Measurements from ENCODE around the gene AKNA. TPM values are rescaled to one million over a fixed set of nuclear protein-coding genes. Genes with fewer than 3 reads are reported as not detected.

Gene AKNA
- total RNA-seq, 2 donors from 2014 or later, result 12.2 to 15.4 TPM

DNA sequence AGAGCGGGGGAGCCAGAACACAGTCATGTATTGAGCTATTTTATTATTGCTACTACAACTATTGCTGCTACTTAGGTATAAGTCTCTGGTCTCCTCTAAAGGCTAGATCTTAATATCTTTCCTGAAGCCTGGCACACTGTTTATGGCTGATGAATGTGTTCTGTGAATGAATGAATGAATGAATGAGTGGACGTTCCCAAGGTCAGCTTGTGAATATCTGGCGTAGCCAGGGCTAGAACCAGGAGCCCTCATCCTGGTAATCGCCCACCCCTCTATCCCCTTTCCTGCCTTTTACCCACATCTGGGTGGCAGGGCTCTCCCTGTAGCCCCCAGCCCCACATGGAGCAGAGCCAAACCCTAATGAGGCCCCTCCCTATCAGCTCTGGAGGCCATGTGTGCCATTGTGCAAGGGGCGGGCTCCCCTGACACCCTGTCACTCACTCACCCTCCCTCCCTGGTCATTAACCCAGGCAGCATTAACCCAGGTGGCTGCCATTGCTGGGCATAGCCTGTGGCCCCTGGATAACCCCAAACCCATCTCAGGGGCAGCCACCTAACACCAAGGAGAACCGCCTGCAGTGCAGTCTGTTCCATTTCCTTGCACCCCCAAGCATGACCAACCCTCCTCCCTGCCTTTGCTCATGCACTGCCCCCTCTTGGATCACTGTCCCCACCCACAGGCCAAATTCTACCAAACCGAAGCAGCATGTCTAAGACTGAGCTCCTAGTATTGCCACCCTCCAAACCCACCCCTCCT, 2.0 kb upstream of the AKNA start:
- Histone ChIP-seq H3K9ac (ENCODE audit: extremely low read depth, low read length, poor library complexity, severe bottlenecking) (no peak overlapping the region), H3K9me3 (ENCODE audit: control insufficient read depth, low read length) (no peaks in the 10 kb centered on the region), H3K4me3 (ENCODE audit: low read length) (no peak overlapping the region), H3K27me3 (ENCODE audit: control insufficient read depth, insufficient read depth, low read length, poor library complexity, severe bottlenecking) (peaks cover 36% of the 10 kb centered on the region), H3K27ac (ENCODE audit: low read depth, low read length) (no peak overlapping the region), H3K4me1 (ENCODE audit: control insufficient read depth, insufficient read depth, low read length) (peaks cover 19% of the 10 kb centered on the region), H3K36me3 (ENCODE audit: control insufficient read depth, insufficient read depth, low read length) (no peaks in the 10 kb centered on the region)
- WGBS, 2 experiments (ENCODE audit: insufficient coverage in 1 of 2, insufficient read length in 1 of 2), result 73 to 88% methylated on average over 3 to 7 of the region's 7 CpGs
- peak overlapping the region; percentile 53 for H3K27ac Mint-ChIP-seq
- no peak for TF ChIP-seq CTCF (conservative IDR thresholded peaks at IDR 0.05)
- no peaks in the 10 kb centered on the region for H3K36me3 Mint-ChIP-seq (ENCODE audit: low read depth)
- H3K9me3 Mint-ChIP-seq, result no peaks in the 10 kb centered on the region
- no peak overlapping the region for H3K4me3 Mint-ChIP-seq
- H3K4me1 Mint-ChIP-seq, result peaks cover 50% of the 10 kb centered on the region
- H3K27me3 Mint-ChIP-seq (ENCODE audit: insufficient read depth), result peaks cover 11% of the 10 kb centered on the region
- DNase-seq, result peak; percentile 52

DNA sequence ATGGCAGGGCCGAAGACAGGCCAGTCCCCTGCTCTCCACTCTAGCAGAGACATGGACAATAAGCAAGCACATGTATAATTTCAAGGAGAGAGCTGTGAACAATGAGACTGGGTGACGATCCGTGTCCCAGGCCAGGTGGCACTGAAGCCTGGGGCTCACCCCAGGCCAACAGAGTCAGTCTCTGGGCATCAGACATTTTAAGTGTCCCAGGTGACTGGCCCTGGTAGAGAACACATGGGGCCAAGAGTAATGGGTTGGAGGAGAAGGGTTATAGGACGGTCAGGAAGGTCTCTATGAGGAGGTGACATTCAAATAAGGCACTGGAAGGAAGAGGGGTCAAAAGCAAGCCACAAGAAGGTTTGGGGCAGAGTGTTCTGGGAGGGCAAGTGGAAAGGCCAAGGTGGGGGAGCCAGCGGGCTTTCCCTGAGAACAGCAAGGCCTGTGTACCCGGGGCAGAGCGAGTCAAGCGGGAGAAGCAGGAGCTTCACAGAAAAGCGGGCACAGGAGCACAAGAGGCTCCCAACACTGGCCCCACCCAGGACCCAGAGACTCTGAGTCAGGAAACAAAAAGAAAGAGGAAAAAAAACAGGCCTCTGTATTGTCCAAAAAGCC, 1.1 kb upstream of the AKNA start:
- peaks cover 29% of the 10 kb centered on the region for H3K27me3 ChIP-seq (ENCODE audit: control insufficient read depth, insufficient read depth, low read length, poor library complexity, severe bottlenecking)
- H3K4me1 ChIP-seq (ENCODE audit: control insufficient read depth, insufficient read depth, low read length), result peaks cover 19% of the 10 kb centered on the region
- Mint-ChIP-seq H3K27ac (peak overlapping the region; percentile 39), H3K27me3 (ENCODE audit: insufficient read depth) (peaks cover 11% of the 10 kb centered on the region), H3K36me3 (ENCODE audit: low read depth) (no peaks in the 10 kb centered on the region), H3K4me1 (peaks cover 50% of the 10 kb centered on the region), H3K4me3 (no peak overlapping the region), H3K9me3 (no peaks in the 10 kb centered on the region)
- no peak for TF ChIP-seq CTCF (conservative IDR thresholded peaks at IDR 0.05)
- H3K27ac ChIP-seq (ENCODE audit: low read depth, low read length), result no peak overlapping the region
- WGBS, 2 experiments (ENCODE audit: insufficient coverage in 1 of 2, insufficient read length in 1 of 2), result 83 to 87% methylated on average over 6 to 9 of the region's 9 CpGs
- no peak overlapping the region for H3K9ac ChIP-seq (ENCODE audit: extremely low read depth, low read length, poor library complexity, severe bottlenecking)
- H3K9me3 ChIP-seq (ENCODE audit: control insufficient read depth, low read length), result no peaks in the 10 kb centered on the region
- DNase-seq, result no peak
- H3K4me3 ChIP-seq (ENCODE audit: low read length), result no peak overlapping the region
- H3K36me3 ChIP-seq (ENCODE audit: control insufficient read depth, insufficient read depth, low read length), result no peaks in the 10 kb centered on the region

DNA sequence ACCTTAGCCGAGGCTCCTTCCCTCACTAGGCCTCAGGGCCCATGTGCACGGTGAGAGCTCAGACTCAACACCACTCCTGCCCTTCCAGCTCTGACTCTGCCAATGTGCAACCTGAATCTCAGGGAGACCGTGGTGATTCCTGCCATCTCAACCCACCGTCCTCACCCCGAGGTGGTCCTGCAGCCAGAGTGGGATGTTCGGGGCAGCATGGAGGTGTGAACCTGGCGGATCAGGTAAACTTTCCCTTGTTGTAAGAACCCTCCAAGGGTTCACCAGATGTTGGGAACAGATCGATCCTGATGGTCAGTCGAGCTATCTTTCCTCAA, 538 bp upstream of the AKNA start:
- H3K9ac ChIP-seq (ENCODE audit: extremely low read depth, low read length, poor library complexity, severe bottlenecking), result no peak overlapping the region
- H3K9me3 Mint-ChIP-seq, result no peaks in the 10 kb centered on the region
- H3K27me3 Mint-ChIP-seq (ENCODE audit: insufficient read depth), result peaks cover 11% of the 10 kb centered on the region
- H3K4me3 Mint-ChIP-seq, result no peak overlapping the region
- H3K4me3 ChIP-seq (ENCODE audit: low read length), result no peak overlapping the region
- H3K9me3 ChIP-seq (ENCODE audit: control insufficient read depth, low read length), result no peaks in the 10 kb centered on the region
- peaks cover 29% of the 10 kb centered on the region for H3K27me3 ChIP-seq (ENCODE audit: control insufficient read depth, insufficient read depth, low read length, poor library complexity, severe bottlenecking)
- peak overlapping the region; percentile 74 for H3K27ac Mint-ChIP-seq
- H3K27ac ChIP-seq (ENCODE audit: low read depth, low read length), result no peak overlapping the region
- peaks cover 54% of the 10 kb centered on the region for H3K4me1 Mint-ChIP-seq
- WGBS, 2 experiments (ENCODE audit: insufficient coverage in 1 of 2, insufficient read length in 1 of 2), result 86 to 91% methylated on average over 9 of the region's 9 CpGs
- H3K36me3 Mint-ChIP-seq (ENCODE audit: low read depth), result no peaks in the 10 kb centered on the region
- no peaks in the 10 kb centered on the region for H3K36me3 ChIP-seq (ENCODE audit: control insufficient read depth, insufficient read depth, low read length)
- TF ChIP-seq CTCF (conservative IDR thresholded peaks at IDR 0.05), result no peak
- no peak for DNase-seq
- peaks cover 19% of the 10 kb centered on the region for H3K4me1 ChIP-seq (ENCODE audit: control insufficient read depth, insufficient read depth, low read length)
